C4-2B (cell line): Measurements from ENCODE around the gene TSPAN4.

Experiments used
- H3K27ac ChIP-seq: fragments of 450-650 bp; 2 replicates; pipeline ENCODE4 v1.5.1; 2017
- CTCF ChIP-seq: fragments of 450-650 bp; conservative IDR thresholded peaks from 2 replicates; pipeline ENCODE4 v1.5.1; 2017; ENCODE audit warnings: mild to moderate bottlenecking
- ZFX ChIP-seq: fragments of 450-650 bp; IDR thresholded peaks from 2 replicates; pipeline ENCODE4 v1.6.1; 2017

The TSPAN4 gene

DNA sequence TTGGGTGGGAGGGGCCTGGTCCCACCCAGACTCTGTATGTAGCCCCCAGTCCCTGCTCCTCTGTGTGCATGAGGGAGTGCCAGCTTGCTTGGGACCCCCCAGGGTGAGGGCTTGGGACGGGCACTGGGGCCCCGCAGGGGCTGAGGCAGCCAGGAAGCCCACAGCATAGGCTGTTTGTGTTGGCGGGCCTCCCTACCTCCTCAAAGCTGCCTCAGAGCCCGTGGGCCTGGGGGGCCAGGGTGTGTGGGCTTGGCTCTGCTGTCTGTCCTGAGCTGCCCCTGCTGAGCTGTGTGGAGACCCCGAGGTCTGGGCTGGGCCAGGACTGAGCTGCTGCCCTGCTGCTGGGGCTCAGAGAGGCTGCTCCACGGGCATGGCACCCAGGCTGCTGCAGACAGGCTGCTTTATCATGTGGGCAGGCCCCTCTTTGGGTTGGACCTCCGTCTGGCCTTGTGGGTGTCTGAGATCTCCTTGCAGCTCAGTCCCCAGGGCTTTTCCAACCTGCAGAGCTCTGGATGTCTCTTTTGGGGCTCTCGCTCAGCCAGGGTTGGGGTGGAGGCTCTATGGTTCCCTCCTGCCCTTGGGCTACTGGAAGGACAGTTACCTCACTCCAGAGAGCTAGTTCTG, 3.3 kb downstream of the TSPAN4 start:
- no peak overlapping the region for H3K27ac ChIP-seq
- TF ChIP-seq CTCF, result no peak
- TF ChIP-seq ZFX, result no peak

DNA sequence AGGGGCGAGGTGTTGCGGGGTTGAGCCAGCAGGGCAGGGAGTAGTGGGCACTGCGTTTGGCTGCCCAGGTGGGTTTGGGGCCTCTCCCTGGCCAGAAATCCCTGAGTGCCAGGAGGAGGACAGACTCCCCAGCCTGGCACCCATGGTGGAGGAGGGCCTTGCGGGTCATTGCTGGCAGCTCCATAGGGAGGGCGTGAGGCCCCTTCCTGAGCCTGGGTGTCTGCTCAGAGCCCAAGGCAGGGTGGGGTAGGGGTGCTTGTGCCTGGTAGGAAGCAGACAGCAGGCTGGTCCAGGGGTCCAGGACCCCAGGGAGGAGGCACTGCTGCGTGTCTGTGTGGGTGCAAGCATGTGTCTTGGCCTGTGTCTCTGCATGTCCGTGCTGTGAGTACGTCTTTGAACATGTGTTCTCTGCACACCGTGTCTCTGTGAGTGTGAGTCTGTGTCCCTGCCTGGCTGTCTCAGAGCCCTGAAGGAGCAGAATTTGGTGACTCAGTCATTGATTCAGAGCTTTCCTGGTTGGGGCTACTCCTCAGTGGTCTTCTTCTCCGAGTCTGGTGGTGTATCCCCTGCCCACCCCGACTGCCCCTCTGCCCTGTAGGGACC, 3.9 kb downstream of the TSPAN4 start:
- TF ChIP-seq ZFX (no peak), CTCF (no peak)
- no peak overlapping the region for H3K27ac ChIP-seq

DNA sequence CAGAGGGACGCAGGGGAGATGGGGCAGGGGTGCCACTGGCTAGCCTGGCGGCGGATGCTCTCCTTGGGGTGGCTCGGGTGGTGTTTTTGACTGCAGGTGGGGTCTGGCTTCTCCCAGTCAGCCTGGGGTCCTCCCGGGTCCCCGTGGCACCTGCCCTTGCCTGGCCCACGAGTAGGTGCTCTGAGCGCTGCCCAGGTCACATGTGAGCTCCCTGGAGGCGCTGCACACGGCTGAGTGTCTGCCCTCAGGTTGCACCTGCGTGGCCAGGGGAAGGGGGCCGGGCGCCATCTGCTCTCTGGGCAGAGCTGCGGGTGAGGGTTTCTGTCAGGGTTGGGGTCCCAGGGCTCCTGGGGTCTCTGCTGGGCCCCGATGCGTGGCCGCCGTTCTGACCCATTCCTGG, 5.2 kb downstream of the TSPAN4 start:
- TF ChIP-seq ZFX (no peak), CTCF (no peak)
- no peak overlapping the region for H3K27ac ChIP-seq

DNA sequence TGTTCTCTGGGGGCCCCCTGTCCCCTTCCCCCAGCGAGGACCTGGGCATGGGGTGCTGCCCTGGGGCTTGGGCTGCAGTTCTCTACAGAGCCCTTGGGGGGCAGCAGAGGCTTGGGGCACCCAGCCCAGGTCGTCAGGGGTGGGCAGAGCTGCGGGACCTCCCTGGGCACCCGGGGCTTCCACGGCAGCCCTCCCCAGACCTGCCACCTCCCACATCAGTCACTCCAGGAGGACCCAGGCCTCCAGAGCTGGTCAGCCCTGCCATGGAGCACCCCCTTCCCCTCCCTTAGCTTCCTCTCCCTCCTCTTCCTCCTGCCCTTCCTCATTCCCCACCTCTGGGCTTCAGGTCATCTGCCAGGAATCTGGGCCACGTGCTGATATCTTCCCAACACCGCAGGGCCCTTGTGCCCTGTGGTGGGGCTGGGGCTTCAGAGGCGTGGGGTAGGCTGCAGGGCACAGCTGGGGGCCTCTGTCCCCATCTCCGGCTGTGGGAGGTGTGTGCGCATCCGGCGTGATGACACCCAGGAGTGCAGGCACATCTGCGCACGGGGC, 5.8 kb downstream of the TSPAN4 start:
- peak; percentile 96 for TF ChIP-seq CTCF
- no peak for TF ChIP-seq ZFX
- H3K27ac ChIP-seq, result no peak overlapping the region

DNA sequence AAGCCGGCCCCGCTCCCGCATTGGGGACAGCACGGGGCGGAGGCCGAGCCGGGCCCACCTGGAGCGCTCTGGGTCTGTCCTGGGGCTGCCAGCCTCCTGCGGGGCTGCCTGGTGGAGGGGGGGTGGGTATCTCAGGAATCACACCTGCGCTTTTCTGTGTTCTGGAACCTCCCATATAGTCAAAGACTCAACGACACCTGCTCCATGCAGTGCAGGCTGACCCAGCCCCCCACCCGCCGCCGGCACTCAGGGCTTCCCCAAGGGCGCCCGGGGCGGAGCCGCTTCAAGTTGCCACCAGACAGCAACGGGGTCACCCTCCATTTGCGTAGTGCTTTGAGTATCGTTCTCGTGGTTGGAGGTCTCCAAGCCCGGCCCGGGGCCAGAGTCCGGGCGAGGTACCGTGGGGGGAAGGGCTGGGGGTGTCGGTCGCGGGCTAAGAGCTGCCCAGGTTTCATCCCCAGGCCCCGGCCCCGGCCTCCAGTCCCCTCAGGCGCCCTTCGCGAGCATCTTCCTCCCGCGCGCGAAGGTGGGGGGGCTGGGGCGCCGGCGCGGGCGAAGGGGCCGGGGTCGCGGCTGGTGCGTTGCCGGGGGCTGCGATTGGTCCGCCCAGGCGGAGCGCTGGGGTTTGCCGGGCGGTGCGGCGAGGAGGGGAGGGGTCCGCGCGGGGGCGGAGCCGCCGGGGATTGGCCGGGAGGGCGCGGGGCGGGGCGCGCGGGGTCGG, 6.6 kb downstream of the TSPAN4 start:
- TF ChIP-seq ZFX, result no peak
- H3K27ac ChIP-seq, result peak overlapping the region; percentile 36

- TF ChIP-seq ZFX (peak; percentile 30; the same call in 1 of the 2 replicates), CTCF (no peak)
- H3K27ac ChIP-seq, result peak overlapping the region; percentile 36
Observed at GRCh38 chr11:849951-850774, 7.5 kb downstream of the TSPAN4 start.

DNA sequence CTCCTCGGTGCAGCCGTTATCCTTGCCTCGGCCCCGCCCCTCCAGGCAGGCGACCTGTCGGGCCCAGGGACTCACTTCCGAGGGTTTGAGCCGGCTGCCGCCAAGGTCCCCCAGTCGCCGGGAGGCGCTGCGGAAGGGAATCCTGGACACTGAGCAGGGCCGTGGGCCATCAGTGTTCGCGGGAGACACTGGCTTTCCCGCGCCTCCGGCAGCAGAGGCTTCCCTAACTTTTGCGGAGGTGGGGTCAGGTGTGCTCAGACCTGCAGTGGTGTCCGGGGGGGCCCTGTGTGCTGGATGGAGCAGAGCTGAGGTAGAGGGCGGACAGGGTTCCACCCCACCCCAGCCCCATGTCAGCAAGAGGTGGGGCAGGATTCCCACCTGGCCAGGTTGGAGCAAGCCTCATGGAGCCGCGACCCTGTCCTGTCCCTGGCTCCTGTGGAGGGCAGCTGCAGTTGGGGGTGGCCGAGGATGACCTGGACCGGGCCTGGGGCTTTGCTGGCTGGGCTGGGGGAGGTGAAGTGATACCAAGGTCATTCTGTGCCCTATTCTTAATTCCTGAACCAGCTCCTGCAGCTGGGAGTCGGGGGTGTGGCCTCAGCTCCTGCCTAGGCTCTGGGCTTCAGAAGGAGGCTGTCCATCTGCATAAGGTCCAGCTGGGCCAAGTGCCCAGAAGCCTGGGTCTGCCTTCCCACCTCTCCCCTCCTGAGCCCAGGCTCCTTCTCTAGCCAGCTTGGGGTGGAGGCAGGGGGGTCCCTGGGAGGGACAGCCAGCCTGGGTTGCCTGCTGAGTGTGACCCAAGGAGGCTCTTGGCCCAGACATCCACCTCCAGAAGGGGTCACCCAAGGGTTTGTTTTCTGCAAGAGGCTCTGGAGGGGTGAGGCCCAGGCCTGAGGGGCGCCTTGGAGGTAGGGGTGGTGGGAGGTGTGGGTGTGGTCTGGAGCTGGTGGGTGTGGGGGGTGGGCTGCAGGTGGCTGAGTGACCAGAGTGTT, 8.4 kb downstream of the TSPAN4 start:
- no peak overlapping the region for H3K27ac ChIP-seq
- TF ChIP-seq ZFX (no peak), CTCF (no peak)
